Heart right ventricle (tissue), 16 donors: ENCODE data around the gene ECSIT. TPM values are rescaled to one million over a fixed set of nuclear protein-coding genes. Genes with fewer than 3 reads are reported as not detected.

ENCODE experiments used
- ATAC-seq, 8 donors: fragments of 200-7000 bp; cut with Tn5 transposase; one replicate each; pipeline ENCODE4 v1.9.1; 2020; ENCODE audit warnings: mild to moderate bottlenecking in 8 of 8, moderate library complexity in 8 of 8, moderate number of reproducible peaks in 1 of 8
- DNase-seq, 2 donors: peaks; one replicate each; pipeline ENCODE4 v3.0.0-alpha.2; 2020
- H3K27ac ChIP-seq, 10 donors: fragments of 200-600 bp; sonication (generic) in 2 of 10; one replicate each; pipeline versions ENCODE4 v1.5.0 to v1.8.0; 2020 to 2022; ENCODE audit warnings: mild to moderate bottlenecking in 3 of 10
- H3K27me3 ChIP-seq, 7 donors: fragments of 200-600 bp; one replicate each; pipeline ENCODE4 v1.8.0; 2021 to 2022; ENCODE audit warnings: mild to moderate bottlenecking in 2 of 7
- H3K36me3 ChIP-seq, 9 donors: fragments of 200-600 bp; sonication (generic) in 1 of 9; one replicate each; pipeline versions ENCODE4 v1.5.0 to v1.8.0; 2020 to 2022; ENCODE audit warnings: mild to moderate bottlenecking in 2 of 9
- H3K4me1 ChIP-seq, 9 donors: fragments of 200-600 bp; sonication (generic) in 1 of 9; one replicate each; pipeline versions ENCODE4 v1.5.0 to v1.8.0; 2020 to 2022; ENCODE audit warnings: mild to moderate bottlenecking in 4 of 9
- H3K4me3 ChIP-seq, 10 donors: fragments of 200-600 bp; sonication (generic) in 2 of 10; one replicate each; pipeline versions ENCODE4 v1.5.0 to v1.8.0; 2020 to 2022; ENCODE audit warnings: mild to moderate bottlenecking in 7 of 10, moderate library complexity in 2 of 10
- H3K9me3 ChIP-seq, 11 donors: fragments of 200-600 bp in 10 of 11; sonication (generic) in 2 of 11; one replicate each; pipeline versions ENCODE4 v1.5.0 to v1.8.0; 2013 to 2022; ENCODE audit warnings: mild to moderate bottlenecking in 2 of 11, control low read depth in 1 of 11, moderate library complexity in 1 of 11
- WGBS, 2 donors: extraction: QIAGEN DNeasy Blood & Tissue Kit; methylation state at CpG; one replicate each; pipeline ENCODE4 v1.1.7; 2013; ENCODE audit warnings: inconsistent platforms in 1 of 2; 5-methylcytosine and 5-hydroxymethylcytosine counted together
- intact Hi-C, 10 donors: fragments of 100-400 bp; cut with DNase I; formaldehyde crosslinking; loops; one replicate each; pipeline versions ENCODE4 v1.11.1 to v1.14.2; 2022
- polyA plus RNA-seq, 2 donors: library from polyadenylated mRNA; stranded (reverse); fragments of 200-250 nt; gene quantifications; one replicate each; pipeline ENCODE4 v1.2.3, GENCODE V29; 2013
- total RNA-seq, 10 donors: library from RNA; stranded (reverse); fragmentation: NEBNext Ultra II Directional in 3 of 10; extraction: Animal tissue kit (Norgen Biotek cat#: 25700) in 3 of 10; gene quantifications; one replicate each; pipeline versions ENCODE4 v1.2.1 to v1.2.4, GENCODE V29; 2021 to 2023
- TF ChIP-seq, protein P1 (sequence below), 9 donors: fragments of 200-600 bp; sonication (generic) in 2 of 9; IDR thresholded peaks; one replicate each; pipeline versions ENCODE4 v1.5.0 to v1.8.0; 2021 to 2022; ENCODE audit warnings: antibody characterized with exemption in 9 of 9, mild to moderate bottlenecking in 5 of 9, moderate library complexity in 1 of 9
- donor health status: Arrhythmogenic right ventricular cardiomyopathy.
- donor health status: ischemic (EF 13 %, LVEDD 7.1; RV severe dilation, severe dysfunction).
- donor health status: healthy with polysubstance abuse.
- donor health status: DM: no; HTN: yes; CAD: no.
- donor health status: DM: no; HTN: no; CAD: no.
- donor health status: ischemic (EF 25% LVEDD 6.9; RV normal size, moderate dysfunction).
- donor health status: ischemic (EF 25% LVEDD 5.7; RV mildly dilated, moderate dysfunction).
- donor health status: healthy.
- donor health status: DM: yes; HTN: yes; CAD: no.
- donor health status: Ischemic cardiomyopathy.
- donor health status: ischemic (EF 35%, LVEDD 5.7; RV mildly dilated, moderate dysfunction).
- donor health status: nonischemic (EF 11% LVEDD 7.7; RV severe dilation, severe dysfunction).
- donor health status: DM: yes; HTN: yes; CAD: no.
- donor health status: PGD.
- donor health status: ischemic (EF 29% LVEDD 5.4; RV normal size, mild dysfunction).
- donor health status: nonischemic (EF 23%, LVEDD 6.1; RV moderate dilation, normal function).

The ECSIT gene
- total and polyA plus RNA-seq, 12 donors, result 86.8 to 226 (median 139) TPM

DNA sequence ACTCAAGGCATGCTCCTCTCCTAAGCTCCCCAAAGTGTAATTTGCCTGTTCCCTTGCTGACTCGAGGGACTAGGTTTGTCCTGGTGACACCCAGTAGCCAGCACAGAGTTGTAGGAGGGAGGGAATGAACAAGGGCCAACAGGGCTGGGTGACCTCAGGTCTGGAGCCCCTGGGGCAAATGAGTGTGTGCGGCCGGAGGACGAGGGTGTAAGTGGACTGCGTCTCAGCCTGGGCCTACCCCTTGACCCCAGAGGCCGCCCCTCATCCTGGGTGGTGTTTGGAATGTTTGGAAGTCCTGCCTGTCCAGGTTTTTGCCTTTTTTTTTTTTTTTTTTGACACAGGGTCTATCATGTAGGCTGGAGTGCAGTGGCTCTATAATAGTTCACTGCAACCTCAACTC, 22.0 kb downstream of the ECSIT start:
- 89 to 93% methylated on average over 6 of the region's 6 CpGs for WGBS, 2 donors
- DNase-seq, result no peak
- Histone ChIP-seq H3K36me3 (peaks cover 0 to 43% (median 9%) of the 10 kb centered on the region in 9 donors), H3K4me1 (peaks cover 0 to 16% (median 11%) of the 10 kb centered on the region in 9 donors), H3K27ac (no peak overlapping the region), H3K4me3 (no peak overlapping the region), H3K27me3 (no peaks in the 10 kb centered on the region), H3K9me3 (no peaks in the 10 kb centered on the region)
- TF ChIP-seq, protein P1, sequence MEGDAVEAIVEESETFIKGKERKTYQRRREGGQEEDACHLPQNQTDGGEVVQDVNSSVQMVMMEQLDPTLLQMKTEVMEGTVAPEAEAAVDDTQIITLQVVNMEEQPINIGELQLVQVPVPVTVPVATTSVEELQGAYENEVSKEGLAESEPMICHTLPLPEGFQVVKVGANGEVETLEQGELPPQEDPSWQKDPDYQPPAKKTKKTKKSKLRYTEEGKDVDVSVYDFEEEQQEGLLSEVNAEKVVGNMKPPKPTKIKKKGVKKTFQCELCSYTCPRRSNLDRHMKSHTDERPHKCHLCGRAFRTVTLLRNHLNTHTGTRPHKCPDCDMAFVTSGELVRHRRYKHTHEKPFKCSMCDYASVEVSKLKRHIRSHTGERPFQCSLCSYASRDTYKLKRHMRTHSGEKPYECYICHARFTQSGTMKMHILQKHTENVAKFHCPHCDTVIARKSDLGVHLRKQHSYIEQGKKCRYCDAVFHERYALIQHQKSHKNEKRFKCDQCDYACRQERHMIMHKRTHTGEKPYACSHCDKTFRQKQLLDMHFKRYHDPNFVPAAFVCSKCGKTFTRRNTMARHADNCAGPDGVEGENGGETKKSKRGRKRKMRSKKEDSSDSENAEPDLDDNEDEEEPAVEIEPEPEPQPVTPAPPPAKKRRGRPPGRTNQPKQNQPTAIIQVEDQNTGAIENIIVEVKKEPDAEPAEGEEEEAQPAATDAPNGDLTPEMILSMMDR (IDR thresholded peaks at IDR 0.05), result no peak
- ATAC-seq, result no peak
- intact Hi-C loops, result no loop called here

DNA sequence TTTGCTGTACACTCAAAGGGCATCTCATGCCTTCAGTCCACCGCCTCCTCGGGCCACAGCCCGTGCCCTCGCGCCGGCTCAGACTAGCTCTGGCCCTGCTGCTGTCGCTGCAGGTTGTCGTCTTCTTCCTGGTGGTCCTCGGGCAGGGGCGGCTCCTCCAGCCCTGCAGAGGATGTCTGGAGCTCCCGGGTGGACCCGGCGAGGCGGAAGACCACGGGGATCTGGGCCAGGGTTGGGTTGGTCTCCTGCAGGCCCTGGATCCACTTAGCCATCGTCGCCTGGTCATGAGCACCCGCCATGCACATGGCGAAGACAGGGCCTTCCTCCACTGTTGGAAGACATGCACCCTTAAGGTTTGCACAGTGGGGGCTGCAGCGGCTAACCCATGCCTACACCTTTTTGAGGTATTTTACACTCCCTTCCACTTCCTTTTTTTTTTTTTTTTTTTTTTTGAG, 22.8 kb downstream of the ECSIT start:
- H3K4me3 ChIP-seq, result peak overlapping the region; percentile 70 to 100 (median 98)
- TF ChIP-seq, protein P1 (IDR thresholded peaks at IDR 0.05), result no peak
- intact Hi-C loops, result no loop called here
- peaks cover 0 to 16% (median 11%) of the 10 kb centered on the region in 9 donors for H3K4me1 ChIP-seq
- H3K36me3 ChIP-seq, result peaks cover 0 to 35% (median 2%) of the 10 kb centered on the region in 9 donors
- no peaks in the 10 kb centered on the region for H3K9me3 ChIP-seq
- no peaks in the 10 kb centered on the region for H3K27me3 ChIP-seq
- 28 to 31% methylated on average over 20 of the region's 20 CpGs for WGBS, 2 donors
- ATAC-seq, result peak; percentile 10 to 48 (median 32)
- DNase-seq, result peak in 1 of 2 donors; percentile 52
- H3K27ac ChIP-seq, result peak overlapping the region; percentile 21 to 99 (median 96)

DNA sequence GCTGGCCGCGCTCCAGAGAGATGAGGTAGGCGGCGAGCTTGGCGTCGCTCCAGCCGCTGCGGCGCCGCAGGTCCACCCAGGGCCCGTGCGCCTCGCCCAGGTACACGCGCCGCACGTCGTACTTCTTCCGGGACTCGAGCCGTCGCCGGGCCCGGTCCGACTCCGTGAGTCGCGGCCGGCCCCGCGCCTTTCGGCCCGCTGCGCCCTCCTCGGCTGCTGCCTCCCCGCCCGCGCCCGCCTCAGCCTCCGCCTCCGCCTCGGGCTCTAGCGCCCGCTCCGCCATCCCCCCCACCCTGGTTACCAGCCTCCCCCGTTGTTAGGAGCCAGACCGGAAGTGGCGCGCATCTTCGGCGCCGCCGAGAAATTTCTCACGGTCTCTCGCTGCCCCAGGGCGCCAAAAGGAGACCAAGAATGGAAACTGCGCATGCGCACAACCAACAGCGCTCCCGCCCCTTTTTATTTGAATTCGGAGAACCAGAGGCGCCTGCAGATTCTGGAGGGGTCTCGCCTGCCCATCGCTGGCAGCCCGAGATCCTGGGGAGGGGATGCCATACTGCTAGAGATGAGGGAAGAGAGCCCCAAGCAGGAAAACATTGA, 23.3 kb downstream of the ECSIT start, which contains the start of gene ZNF653:
ZNF653 (minus strand) TSS at position 336 of the 597 bp plus-strand sequence; CDS start at position 283, 53 bp downstream.
- ATAC-seq (peak; percentile 76 to 91 (median 88)), DNase-seq (peak; percentile 94)
- intact Hi-C loops, result loop anchor here in 3 of 10 donors (1.0 to 2.0 kb wide), 3 partner anchors 23 to 24 kb away; partner anchors contain the start of gene ECSIT (in 2 of the 3)
- Histone ChIP-seq H3K27ac (peak within 1 kb of the TSS; percentile 93 to 99 (median 96)), H3K4me3 (peak within 1 kb of the TSS; percentile 70 to 100 (median 98)), H3K4me1 (peaks cover 0 to 16% (median 11%) of the 10 kb centered on the region in 9 donors), H3K27me3 (no peaks in the 10 kb centered on the region), H3K36me3 (peaks cover 0 to 30% (median 0%) of the 10 kb centered on the region in 9 donors), H3K9me3 (no peaks in the 10 kb centered on the region)
- WGBS, 2 donors, result 0% methylated on average over 48 to 64 of the region's 65 CpGs
- TF ChIP-seq, protein P1 (IDR thresholded peaks at IDR 0.05), result no peak

DNA sequence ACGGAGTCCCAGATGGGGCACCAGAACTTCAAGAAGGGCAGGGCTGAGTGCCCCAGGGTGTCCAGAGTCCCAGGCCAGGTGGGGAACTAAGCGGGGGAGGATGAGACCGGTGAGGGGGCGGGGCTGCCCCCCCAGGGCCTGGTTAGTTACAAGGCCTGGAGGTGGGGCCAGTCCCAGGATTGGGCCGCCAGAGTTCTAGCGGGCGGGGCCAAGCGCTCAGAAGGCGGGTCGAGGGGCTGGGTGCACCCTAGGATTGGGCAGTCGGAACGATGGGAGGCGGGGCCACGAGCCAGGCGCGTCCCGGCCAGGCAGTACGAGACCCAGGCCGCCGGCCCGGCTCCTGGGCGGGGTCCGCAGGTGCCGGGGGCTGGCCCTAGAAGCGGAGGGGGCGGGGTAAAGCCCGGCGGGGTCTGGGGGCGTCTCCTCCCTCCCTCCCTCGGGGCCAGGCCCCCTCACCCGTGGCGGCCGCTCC, 23.9 kb downstream of the ECSIT start:
- WGBS, 2 donors, result 0 to 2% methylated on average over 31 to 33 of the region's 33 CpGs
- peak; percentile 94 to 97 (median 96) for ATAC-seq
- Histone ChIP-seq H3K27ac (peak overlapping the region; percentile 93 to 99 (median 96)), H3K27me3 (no peaks in the 10 kb centered on the region), H3K9me3 (no peaks in the 10 kb centered on the region), H3K4me1 (peaks cover 0 to 16% (median 11%) of the 10 kb centered on the region in 9 donors), H3K4me3 (peak overlapping the region; percentile 70 to 100 (median 98)), H3K36me3 (peaks cover 0 to 24% (median 0%) of the 10 kb centered on the region in 9 donors)
- TF ChIP-seq, protein P1 (IDR thresholded peaks at IDR 0.05), result no peak
- peak; percentile 97 to 98 for DNase-seq
- intact Hi-C loops, result loop anchor here in 3 of 10 donors (1.0 to 2.0 kb wide), 3 partner anchors 23 to 24 kb away; partner anchors contain the start of gene ECSIT (in 2 of the 3)
